ENCODE measurements around the gene COL9A3. TPM values are rescaled to one million over a fixed set of nuclear protein-coding genes. Genes with fewer than 3 reads are reported as not detected.

The COL9A3 gene
- polyA plus RNA-seq, 3 donors = 14.5 to 27.3 (median 20.8) TPM

DNA sequence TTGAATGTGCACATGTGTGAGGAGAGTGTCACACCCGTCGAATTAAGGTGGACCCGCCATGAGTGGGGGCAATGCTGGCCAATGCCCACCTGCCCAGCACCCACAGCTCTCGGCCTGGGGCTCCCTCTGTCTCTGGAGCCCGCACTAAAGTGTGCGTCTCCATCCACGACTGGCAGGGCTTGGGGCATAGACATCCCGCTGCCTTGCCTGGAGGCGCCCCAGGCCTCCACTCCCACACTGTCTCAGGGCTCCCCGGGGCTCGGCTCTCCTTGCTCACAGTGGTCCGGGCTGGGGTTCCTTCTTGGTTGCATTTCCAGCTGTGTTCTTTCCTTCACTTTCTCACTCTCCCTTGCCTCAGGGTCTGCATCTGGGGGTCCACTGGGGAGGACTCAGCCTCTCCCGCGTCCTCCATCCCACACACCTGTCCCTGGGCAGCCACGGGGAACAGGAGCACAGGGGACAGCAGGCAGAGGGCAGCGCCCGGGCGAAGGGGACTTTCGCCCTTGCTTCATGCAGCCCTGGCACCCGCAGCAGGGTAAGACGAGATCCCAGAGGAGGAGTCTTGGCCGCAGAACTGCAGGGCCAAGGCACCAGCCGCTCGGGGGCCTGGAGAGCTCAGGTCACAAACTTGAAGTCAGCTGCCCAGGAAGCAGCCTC lies 40.7 kb upstream of the COL9A3 start:
- no peak for DNase-seq (ENCODE audit: extremely low read depth in 1 of 11, low read depth in 9 of 11, low spot score in 4 of 11)

DNA sequence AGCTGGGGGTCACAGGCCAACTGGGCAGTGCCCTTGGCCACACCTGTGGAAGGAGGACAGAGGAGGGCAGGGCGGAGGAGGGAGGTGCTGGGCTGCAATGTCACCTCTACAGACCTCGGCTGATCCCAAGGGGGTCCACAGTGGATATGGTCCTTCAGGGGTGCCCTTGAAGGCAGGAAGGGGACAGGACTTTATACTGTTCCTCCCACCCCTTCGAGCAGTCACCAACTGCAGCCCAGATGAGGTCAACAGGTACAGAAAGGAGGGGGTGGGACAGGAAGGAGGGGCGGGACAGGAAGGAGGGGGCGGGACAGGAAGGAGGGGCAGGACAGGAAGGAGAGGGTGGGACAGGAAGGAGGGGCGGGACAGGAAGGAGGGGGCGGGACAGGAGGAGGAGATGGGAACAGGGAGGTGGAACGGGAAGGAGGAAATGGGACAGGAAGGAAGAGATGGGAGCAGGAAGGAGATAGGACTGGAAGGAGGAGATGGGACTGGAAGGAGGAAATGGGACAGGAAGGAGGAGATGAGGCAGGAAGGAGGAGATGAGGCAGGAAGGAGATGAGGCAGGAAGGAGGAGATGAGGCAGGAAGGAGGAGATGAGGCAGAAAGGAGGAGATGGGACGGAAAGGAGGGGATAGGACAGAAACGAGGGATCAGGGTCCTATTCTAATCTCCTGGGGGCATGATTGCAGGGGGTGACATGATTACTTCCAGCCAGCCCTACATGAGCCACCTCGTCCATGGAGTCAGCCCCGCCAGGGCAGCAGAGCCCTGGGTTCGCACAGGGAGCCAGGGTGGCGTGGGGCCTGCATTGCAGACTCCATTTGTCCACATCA lies 39.9 kb upstream of the COL9A3 start:
- DNase-seq (ENCODE audit: extremely low read depth in 1 of 11, low read depth in 9 of 11, low spot score in 4 of 11) = no peak

- DNase-seq (ENCODE audit: extremely low read depth in 1 of 11, low read depth in 9 of 11, low spot score in 4 of 11) = no peak
These were observed 39.4 kb upstream of the COL9A3 start for GRCh38 chr20:62777528-62777830.

DNA sequence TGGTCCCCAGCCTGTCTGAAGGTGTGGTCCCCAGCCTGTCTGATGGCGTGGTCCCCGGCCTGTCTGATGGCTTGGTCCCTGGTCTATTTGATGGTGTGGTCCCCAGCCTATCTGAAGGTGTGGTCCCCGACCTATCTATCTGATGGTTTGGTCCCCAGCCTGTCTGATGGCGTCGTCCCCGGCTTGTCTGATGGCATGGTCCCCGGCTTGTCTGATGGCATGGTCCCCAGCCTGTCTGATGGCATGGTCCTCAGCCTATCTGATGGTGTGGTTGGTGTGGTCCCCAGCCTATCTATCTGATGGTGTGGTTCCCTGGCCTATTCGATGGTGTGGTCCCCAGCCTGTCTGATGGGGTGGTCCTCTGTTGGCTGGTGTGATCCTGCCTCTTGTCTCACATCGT lies 38.8 kb upstream of the COL9A3 start:
- no peak for DNase-seq (ENCODE audit: extremely low read depth in 1 of 11, low read depth in 9 of 11, low spot score in 4 of 11)

DNA sequence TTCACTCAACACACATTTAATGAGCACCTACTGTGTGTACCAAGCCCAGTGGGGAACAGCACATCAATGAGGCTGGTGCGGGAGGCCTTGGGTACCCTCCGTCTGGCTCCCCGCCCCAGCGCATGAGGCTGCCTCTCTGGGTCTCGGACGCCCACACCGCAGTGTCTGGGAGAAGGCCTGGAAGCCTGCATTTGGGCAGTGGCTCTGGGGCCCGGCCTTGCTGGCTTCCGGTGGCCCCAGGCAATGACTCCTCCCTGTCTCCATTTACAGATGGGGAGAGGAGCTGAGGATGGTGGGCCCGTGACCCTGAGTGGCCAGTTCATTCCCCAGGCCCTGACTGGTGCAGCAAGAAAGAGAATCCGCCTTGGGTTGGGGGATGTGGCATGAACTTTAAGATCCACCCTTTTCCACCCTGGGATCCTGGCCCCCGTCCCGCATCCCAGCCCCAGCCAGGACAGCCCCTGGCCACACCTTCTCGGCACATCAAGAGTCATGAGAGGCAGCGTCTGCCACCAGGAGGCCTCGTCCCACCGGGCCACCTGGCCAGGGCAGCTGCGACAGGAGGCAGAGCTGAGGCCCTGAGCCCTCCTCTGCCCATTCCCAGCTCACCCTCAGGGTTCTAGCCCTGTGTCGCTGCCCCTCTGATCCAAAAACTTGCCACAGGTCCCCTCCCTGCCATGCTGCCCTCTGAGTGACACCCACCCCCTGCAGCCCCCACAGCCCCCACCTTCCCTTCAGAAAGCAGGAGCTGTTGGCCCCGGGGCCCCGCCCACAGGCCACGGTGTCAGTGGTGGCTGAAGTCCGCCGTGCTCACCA lies 38.0 kb upstream of the COL9A3 start:
- DNase-seq (ENCODE audit: extremely low read depth in 1 of 11, low read depth in 9 of 11, low spot score in 4 of 11) = no peak

DNA sequence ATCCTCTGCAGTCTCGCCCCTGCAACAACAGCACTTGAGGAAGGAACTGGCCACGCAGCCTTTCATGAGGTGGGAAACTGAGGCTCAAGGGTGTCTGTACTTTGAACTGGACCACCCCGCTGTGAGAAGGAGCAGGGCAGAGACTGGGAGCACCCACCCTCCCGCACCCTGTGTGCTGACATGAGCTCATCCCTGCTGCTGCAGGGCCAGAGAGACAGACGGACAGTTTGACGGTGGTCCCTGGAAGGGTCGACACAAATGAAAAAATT lies 37.5 kb upstream of the COL9A3 start:
- DNase-seq (ENCODE audit: extremely low read depth in 1 of 11, low read depth in 9 of 11, low spot score in 4 of 11) = no peak

DNA sequence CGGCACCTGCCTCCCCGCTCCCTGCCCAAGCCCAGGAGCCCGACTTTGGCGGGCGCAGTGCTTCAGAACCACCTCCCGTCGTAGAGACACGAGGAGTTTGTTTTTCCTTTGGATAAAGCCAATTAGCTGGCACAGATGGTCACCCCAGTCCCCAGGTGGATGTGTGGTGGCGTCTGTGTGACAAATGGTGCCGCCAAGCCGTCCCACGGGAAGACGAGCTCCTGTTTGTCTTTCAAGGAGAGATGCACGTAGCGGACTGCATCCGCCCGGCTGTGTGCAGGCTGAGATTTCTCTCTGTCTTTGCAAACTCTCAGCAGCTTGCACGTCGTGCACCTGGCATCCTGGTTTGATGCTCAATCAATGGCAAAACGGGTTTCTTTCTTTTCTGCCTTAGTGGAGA lies 36.6 kb upstream of the COL9A3 start:
- no peak for DNase-seq (ENCODE audit: extremely low read depth in 1 of 11, low read depth in 9 of 11, low spot score in 4 of 11)

DNA sequence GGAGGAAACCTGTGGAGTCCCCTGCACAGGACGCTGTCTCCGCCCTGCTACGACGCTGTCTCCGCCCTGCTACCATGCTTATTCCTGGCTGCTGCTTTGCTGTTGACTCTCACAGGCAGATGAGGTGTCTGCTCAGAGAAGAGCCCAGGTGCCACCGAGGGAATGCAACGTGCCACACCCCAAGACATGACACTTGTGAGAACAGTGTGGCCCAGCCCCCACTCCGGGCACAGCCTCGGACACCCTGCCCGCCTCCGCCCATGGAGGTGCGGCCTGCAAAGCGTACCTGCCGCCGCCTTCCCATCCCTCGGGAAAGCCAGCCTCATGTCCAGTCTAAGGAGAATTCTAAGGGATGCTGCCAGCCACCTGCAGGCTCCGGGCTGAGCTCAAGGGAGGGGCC lies 36.2 kb upstream of the COL9A3 start:
- DNase-seq (ENCODE audit: extremely low read depth in 1 of 11, low read depth in 9 of 11, low spot score in 4 of 11) = no peak

- no peak for DNase-seq (ENCODE audit: extremely low read depth in 1 of 11, low read depth in 9 of 11, low spot score in 4 of 11)
These were observed 34.5 kb upstream of the COL9A3 start for GRCh38 chr20:62782149-62782892.

GRCh38 chr20:62782893-62783278 lies 34.0 kb upstream of the COL9A3 start:
- DNase-seq (ENCODE audit: extremely low read depth in 1 of 11, low read depth in 9 of 11, low spot score in 4 of 11) = no peak

DNA sequence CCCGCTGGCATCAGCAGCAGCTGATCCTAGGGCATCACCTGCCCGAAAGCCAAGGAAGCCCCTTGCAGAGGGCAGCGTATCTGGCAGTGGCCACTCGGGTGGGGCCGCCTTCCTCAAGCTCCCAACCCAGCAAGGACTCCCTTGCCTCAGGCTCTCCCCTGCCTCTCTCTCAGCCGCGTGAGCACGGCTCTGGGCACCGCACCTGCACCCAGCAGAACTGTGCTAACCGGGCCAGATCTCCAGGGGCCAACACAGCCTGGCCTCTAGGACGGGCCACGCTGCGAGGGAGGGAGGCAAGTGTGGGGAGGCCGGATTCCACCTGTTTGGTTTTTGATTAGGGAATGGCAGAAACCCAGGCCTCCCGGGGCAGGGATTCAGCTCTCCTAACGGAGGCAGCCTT lies 32.4 kb upstream of the COL9A3 start:
- no peak for DNase-seq (ENCODE audit: extremely low read depth in 1 of 11, low read depth in 9 of 11, low spot score in 4 of 11)

DNA sequence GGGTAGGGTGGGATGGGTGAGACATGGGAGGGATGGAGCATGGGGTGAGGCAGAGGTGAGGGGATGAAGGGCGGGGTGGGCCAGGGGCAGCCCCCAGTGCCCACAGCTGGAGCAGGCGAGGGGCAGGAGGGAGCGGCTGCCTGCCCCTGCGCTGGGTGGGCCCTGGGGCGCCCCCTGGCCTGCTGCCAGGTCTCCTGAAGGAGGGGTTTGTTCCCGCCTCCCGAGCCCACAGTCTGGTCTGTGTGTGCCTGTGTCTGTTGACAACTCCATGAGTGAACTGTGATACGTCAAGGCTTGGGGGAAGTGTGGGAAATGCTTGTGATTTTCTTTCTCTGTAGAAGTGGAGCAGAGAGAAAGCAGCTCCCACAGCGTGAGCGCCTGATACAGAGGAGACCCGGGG lies 31.5 kb upstream of the COL9A3 start:
- no peak for DNase-seq (ENCODE audit: extremely low read depth in 1 of 11, low read depth in 9 of 11, low spot score in 4 of 11)

GRCh38 chr20:62786157-62786556 lies 30.7 kb upstream of the COL9A3 start:
- DNase-seq (ENCODE audit: extremely low read depth in 1 of 11, low read depth in 9 of 11, low spot score in 4 of 11) = peak in 4 of 11 donors; percentile 55 to 75 (median 68)

DNA sequence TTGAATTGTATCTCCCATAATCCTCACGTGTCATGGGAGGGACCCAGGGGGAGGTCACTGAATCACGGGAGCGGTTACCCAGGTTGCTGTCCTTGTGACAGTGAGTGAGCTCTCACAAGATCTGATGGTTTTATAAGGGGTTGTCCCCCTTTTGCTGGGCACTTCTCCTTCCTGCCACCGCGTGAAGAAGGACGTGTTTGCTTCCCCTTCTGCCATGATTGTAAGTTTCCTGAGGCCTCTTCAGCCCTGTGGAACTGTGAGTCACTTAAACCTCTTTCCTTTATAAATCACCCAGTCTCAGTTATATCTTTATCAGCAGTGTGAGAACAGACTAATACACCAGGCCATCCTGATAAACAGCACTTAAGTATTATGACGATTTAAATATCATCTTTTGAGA lies 29.5 kb upstream of the COL9A3 start:
- DNase-seq (ENCODE audit: extremely low read depth in 1 of 11, low read depth in 9 of 11, low spot score in 4 of 11) = no peak

GRCh38 chr20:62787866-62788265 lies 29.0 kb upstream of the COL9A3 start:
- DNase-seq (ENCODE audit: extremely low read depth in 1 of 11, low read depth in 9 of 11, low spot score in 4 of 11) = no peak

DNA sequence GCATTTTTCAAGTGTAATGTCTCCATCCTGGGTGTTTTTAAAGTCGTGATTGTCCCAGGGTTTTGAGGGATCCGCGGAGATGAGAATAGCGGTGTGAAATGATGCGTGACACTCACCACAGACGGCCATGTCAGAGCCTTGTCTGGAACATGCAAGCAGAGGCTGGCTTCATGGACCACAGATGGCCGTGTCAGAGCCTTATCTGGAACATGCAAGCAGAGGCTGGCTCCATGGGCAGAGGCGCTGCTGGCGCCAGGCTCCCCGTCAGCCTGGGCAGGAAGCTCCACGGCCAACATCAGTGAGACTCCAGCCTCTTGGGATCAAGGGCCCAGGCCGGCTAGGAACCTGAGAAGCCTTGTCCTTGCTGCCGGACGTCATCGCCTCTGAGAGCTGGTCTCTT lies 28.2 kb upstream of the COL9A3 start:
- no peak for DNase-seq (ENCODE audit: extremely low read depth in 1 of 11, low read depth in 9 of 11, low spot score in 4 of 11)

GRCh38 chr20:62790075-62790474 lies 26.8 kb upstream of the COL9A3 start:
- DNase-seq (ENCODE audit: extremely low read depth in 1 of 11, low read depth in 9 of 11, low spot score in 4 of 11) = no peak

DNA sequence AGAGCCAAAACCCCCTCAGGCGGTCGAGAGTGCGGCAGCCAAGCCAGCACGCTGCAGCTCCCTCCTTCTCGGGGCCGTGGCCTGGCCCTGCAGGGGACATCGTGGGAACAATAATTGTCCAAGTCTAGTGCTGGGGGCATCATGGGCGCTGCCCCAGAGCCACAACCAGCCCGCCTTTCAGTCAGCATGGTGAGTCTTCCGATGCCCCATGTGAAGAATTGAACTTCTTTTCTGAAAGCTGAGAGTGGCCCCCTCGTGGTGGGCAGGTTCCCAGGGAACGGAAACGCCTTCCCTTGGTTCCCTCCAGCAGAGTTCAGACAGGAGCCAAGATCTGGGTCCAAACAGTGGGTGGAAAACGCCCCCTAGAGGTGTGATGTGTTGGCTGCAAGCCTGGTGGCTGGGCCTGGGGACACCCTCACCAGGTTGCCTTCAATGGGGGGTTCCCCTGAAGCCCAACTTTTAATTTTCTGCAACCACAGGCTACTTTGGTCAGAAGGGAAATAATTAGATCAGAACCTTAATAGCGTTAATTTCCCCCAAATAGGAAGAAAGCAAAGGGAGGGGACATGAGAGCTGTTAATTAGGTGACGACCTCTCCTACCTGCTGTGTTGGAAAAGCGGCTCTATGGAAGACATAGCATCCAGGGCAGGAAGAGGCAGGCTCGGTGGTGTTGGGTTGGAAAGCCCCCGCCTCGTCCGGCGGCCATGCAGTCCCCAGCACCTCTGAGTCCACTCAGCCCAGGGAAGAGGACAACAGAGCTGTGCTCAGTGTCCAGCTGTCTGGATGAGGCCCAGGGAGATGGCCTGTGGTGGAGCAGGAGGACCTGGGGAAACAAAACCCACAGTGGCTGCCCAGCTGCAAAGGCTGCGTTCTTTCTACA lies 25.3 kb upstream of the COL9A3 start:
- DNase-seq (ENCODE audit: extremely low read depth in 1 of 11, low read depth in 9 of 11, low spot score in 4 of 11) = peak in 9 of 11 donors; percentile 72 to 90 (median 83)

Data from renal cortex interstitium (tissue), 11 donors.